SK-MEL-5 (cell line): ENCODE results near the gene ERAL1. TPM values are rescaled to one million over a fixed set of nuclear protein-coding genes. Genes with fewer than 3 reads are reported as not detected.
A peak's percentile ranks its signal among the peaks of the same experiment; 100 is the strongest.
"Not testable (repeated sequence)": the region's sequence is repeated elsewhere in the genome, so short reads cannot be mapped to it uniquely, and the experiment has no call there.

Experiments used
- DNase-seq: peaks from one replicate; pipeline ENCODE4 v3.0.0-alpha.2; 2016; ENCODE audit warnings: low read depth, low spot score
- in situ Hi-C: cut with HindIII; loops from 2 replicates; pipeline ENCODE4 v1.10.0; 2016; ENCODE audit warnings: low sequenced_read_pairs, high pct_unique_total_duplicates, low pct_unique_long_range_greater_than_20kb
- total RNA-seq: library from RNA; depleted of rRNA; stranded (reverse); fragments of >200 nt; shearing (Covaris generic); gene quantifications from 2 replicates; pipeline ENCODE4 v1.2.3, GENCODE V29; 2014

ERAL1 gene
- total RNA-seq, 1 experiment from 2014 or later = 23.8 TPM

- in situ Hi-C loops = no loop called here
Measured at GRCh38 chr17:28843816-28844148, 11.0 kb upstream of the ERAL1 start.

GRCh38 chr17:28846231-28846630 lies 8.6 kb upstream of the ERAL1 start:
- DNase-seq = no peak
- in situ Hi-C loops = no loop called here

More at GRCh38 chr17:28843816-28844148, 11.0 kb upstream of the ERAL1 start:
- no peak for DNase-seq

GRCh38 chr17:28846699-28847098 lies 8.1 kb upstream of the ERAL1 start:
- in situ Hi-C loops = not testable (repeated sequence)

GRCh38 chr17:28848667-28849066 lies 6.1 kb upstream of the ERAL1 start:
- DNase-seq = peak; percentile 45
- in situ Hi-C loops = not testable (repeated sequence)

More at GRCh38 chr17:28846699-28847098, 8.1 kb upstream of the ERAL1 start:
- DNase-seq = not testable (repeated sequence)

- DNase-seq = peak; percentile 40
- in situ Hi-C loops = no loop called here
Measured at GRCh38 chr17:28849281-28849680, 5.5 kb upstream of the ERAL1 start.

- in situ Hi-C loops = no loop called here
- no peak for DNase-seq
Measured at GRCh38 chr17:28853295-28853694, 1.5 kb upstream of the ERAL1 start.

- in situ Hi-C loops = no loop called here
- DNase-seq = no peak
Measured at GRCh38 chr17:28855336-28855679, 492 bp downstream of the ERAL1 start.

- no peak for DNase-seq
- in situ Hi-C loops = no loop called here
Measured at GRCh38 chr17:28856028-28856574, 1.3 kb downstream of the ERAL1 start.

GRCh38 chr17:28857905-28858800 lies 3.3 kb downstream of the ERAL1 start:
- in situ Hi-C loops = no loop called here

GRCh38 chr17:28858801-28859355 lies 4.1 kb downstream of the ERAL1 start:
- DNase-seq = no peak
- in situ Hi-C loops = no loop called here

More at GRCh38 chr17:28857905-28858800, 3.3 kb downstream of the ERAL1 start:
- DNase-seq = no peak

GRCh38 chr17:28860363-28860808 lies 5.6 kb downstream of the ERAL1 start:
- no peak for DNase-seq
- in situ Hi-C loops = no loop called here

- in situ Hi-C loops = no loop called here
- DNase-seq = no peak
Measured at GRCh38 chr17:28861393-28862203, 6.8 kb downstream of the ERAL1 start.

GRCh38 chr17:28862561-28862960 lies 7.7 kb downstream of the ERAL1 start:
- no peak for DNase-seq
- in situ Hi-C loops = no loop called here

GRCh38 chr17:28863953-28864352 lies 9.1 kb downstream of the ERAL1 start:
- no peak for DNase-seq
- in situ Hi-C loops = no loop called here

- in situ Hi-C loops = no loop called here
- DNase-seq = no peak
Measured at GRCh38 chr17:28864991-28865849, 10.4 kb downstream of the ERAL1 start.

- no peak for DNase-seq
- in situ Hi-C loops = no loop called here
Measured at GRCh38 chr17:28865946-28866752, 11.3 kb downstream of the ERAL1 start.
